ENCODE data around the gene VAT1L. TPM values are rescaled to one million over a fixed set of nuclear protein-coding genes. Genes with fewer than 3 reads are reported as not detected.

The VAT1L gene
- total RNA-seq, 3 donors from 2014 or later (not counting 1 experiment from before 2014, with no cell fraction given): not detected

- H3K36me3 Mint-ChIP-seq: no peaks in the 10 kb centered on the region
- Histone ChIP-seq H3K36me3 (ENCODE audit: control insufficient read depth, insufficient read depth, low read length) (no peaks in the 10 kb centered on the region), H3K4me1 (ENCODE audit: control insufficient read depth, insufficient read depth, low read length) (no peaks in the 10 kb centered on the region), H3K27me3 (ENCODE audit: control insufficient read depth, insufficient read depth, low read length) (no peaks in the 10 kb centered on the region), H3K9me3 (ENCODE audit: control insufficient read depth, insufficient read depth, low read length) (no peaks in the 10 kb centered on the region), H3K27ac (ENCODE audit: low read length) (no peak overlapping the region), H3K4me3 (ENCODE audit: low read length) (no peak overlapping the region)
- H3K4me3 Mint-ChIP-seq: no peak overlapping the region
- DNase-seq (no peak), ATAC-seq (no peak)
- intact Hi-C loops (cut with micrococcal nuclease): no loop called here
- H3K27ac Mint-ChIP-seq: no peak overlapping the region
- H3K27me3 Mint-ChIP-seq (ENCODE audit: low read depth in 2 of 2): peaks cover 0 to 3% of the 10 kb centered on the region in 2 donors
- TF ChIP-seq CTCF (IDR thresholded peaks at IDR 0.05): no peak
- no peaks in the 10 kb centered on the region for H3K4me1 Mint-ChIP-seq
- 50% methylated on average over 1 of the region's 1 CpG for WGBS (ENCODE audit: insufficient coverage)
- H3K9me3 Mint-ChIP-seq: no peaks in the 10 kb centered on the region
Measured at GRCh38 chr16:77807021-77807420, 18.7 kb downstream of the VAT1L start.

- intact Hi-C loops (cut with micrococcal nuclease): no loop called here
- Mint-ChIP-seq H3K36me3 (no peaks in the 10 kb centered on the region), H3K4me3 (no peak overlapping the region), H3K9me3 (no peaks in the 10 kb centered on the region), H3K27ac (no peak overlapping the region), H3K4me1 (no peaks in the 10 kb centered on the region), H3K27me3 (ENCODE audit: low read depth in 2 of 2) (peaks cover 6 to 13% of the 10 kb centered on the region in 2 donors)
- ATAC-seq: no peak
- 81% methylated on average over 2 of the region's 2 CpGs for WGBS (ENCODE audit: insufficient coverage)
- no peak for TF ChIP-seq CTCF (IDR thresholded peaks at IDR 0.05)
- no peak for DNase-seq
- H3K9me3 ChIP-seq (ENCODE audit: control insufficient read depth, insufficient read depth, low read length): no peaks in the 10 kb centered on the region
- peaks cover 3% of the 10 kb centered on the region for H3K27me3 ChIP-seq (ENCODE audit: control insufficient read depth, insufficient read depth, low read length)
- no peaks in the 10 kb centered on the region for H3K4me1 ChIP-seq (ENCODE audit: control insufficient read depth, insufficient read depth, low read length)
- H3K27ac ChIP-seq (ENCODE audit: low read length): no peak overlapping the region
- H3K4me3 ChIP-seq (ENCODE audit: low read length): no peak overlapping the region
- no peaks in the 10 kb centered on the region for H3K36me3 ChIP-seq (ENCODE audit: control insufficient read depth, insufficient read depth, low read length)
Measured at GRCh38 chr16:77812856-77813500, 24.6 kb downstream of the VAT1L start.

- no peaks in the 10 kb centered on the region for H3K4me1 ChIP-seq (ENCODE audit: control insufficient read depth, insufficient read depth, low read length)
- H3K27me3 ChIP-seq (ENCODE audit: control insufficient read depth, insufficient read depth, low read length): peaks cover 3% of the 10 kb centered on the region
- H3K9me3 ChIP-seq (ENCODE audit: control insufficient read depth, insufficient read depth, low read length): no peaks in the 10 kb centered on the region
- H3K36me3 ChIP-seq (ENCODE audit: control insufficient read depth, insufficient read depth, low read length): no peaks in the 10 kb centered on the region
- ATAC-seq (no peak), DNase-seq (no peak)
- H3K27ac Mint-ChIP-seq: no peak overlapping the region
- H3K36me3 Mint-ChIP-seq: no peaks in the 10 kb centered on the region
- no peaks in the 10 kb centered on the region for H3K9me3 Mint-ChIP-seq
- no peak overlapping the region for H3K4me3 Mint-ChIP-seq
- TF ChIP-seq CTCF (IDR thresholded peaks at IDR 0.05): no peak
- peaks cover 10 to 32% of the 10 kb centered on the region in 2 donors for H3K27me3 Mint-ChIP-seq (ENCODE audit: low read depth in 2 of 2)
- no peak overlapping the region for H3K4me3 ChIP-seq (ENCODE audit: low read length)
- H3K4me1 Mint-ChIP-seq: no peaks in the 10 kb centered on the region
- intact Hi-C loops (cut with micrococcal nuclease): no loop called here
- no peak overlapping the region for H3K27ac ChIP-seq (ENCODE audit: low read length)
Measured at GRCh38 chr16:77816293-77816692, 27.9 kb downstream of the VAT1L start.

- H3K9me3 ChIP-seq (ENCODE audit: control insufficient read depth, insufficient read depth, low read length): no peaks in the 10 kb centered on the region
- no peaks in the 10 kb centered on the region for H3K4me1 ChIP-seq (ENCODE audit: control insufficient read depth, insufficient read depth, low read length)
- DNase-seq (no peak), ATAC-seq (no peak)
- no peaks in the 10 kb centered on the region for H3K4me1 Mint-ChIP-seq
- no peak for TF ChIP-seq CTCF (IDR thresholded peaks at IDR 0.05)
- 59% methylated on average over 3 of the region's 3 CpGs for WGBS (ENCODE audit: insufficient coverage)
- H3K27ac Mint-ChIP-seq: no peak overlapping the region
- H3K27ac ChIP-seq (ENCODE audit: low read length): no peak overlapping the region
- intact Hi-C loops (cut with micrococcal nuclease): no loop called here
- no peak overlapping the region for H3K4me3 ChIP-seq (ENCODE audit: low read length)
- H3K4me3 Mint-ChIP-seq: no peak overlapping the region
- H3K9me3 Mint-ChIP-seq: no peaks in the 10 kb centered on the region
- H3K27me3 ChIP-seq (ENCODE audit: control insufficient read depth, insufficient read depth, low read length): peaks cover 3% of the 10 kb centered on the region
- H3K36me3 ChIP-seq (ENCODE audit: control insufficient read depth, insufficient read depth, low read length): no peaks in the 10 kb centered on the region
- H3K36me3 Mint-ChIP-seq: no peaks in the 10 kb centered on the region
- peaks cover 10 to 32% of the 10 kb centered on the region in 2 donors for H3K27me3 Mint-ChIP-seq (ENCODE audit: low read depth in 2 of 2)
Measured at GRCh38 chr16:77820340-77820739, 32.0 kb downstream of the VAT1L start.
